NOMO-1 (cell line): ENCODE results near the gene SH3RF3.
"Not testable (repeated sequence)": the region's sequence is repeated elsewhere in the genome, so short reads cannot be mapped to it uniquely, and the experiment has no call there.

Source experiments
- DNase-seq, 2 experiments: peaks; one replicate each; lab custom pipeline; 2025; ENCODE audit not compliant: unreplicated experiment in 2 of 2; lab: John Stamatoyannopoulos, UW

The SH3RF3 gene

GRCh38 chr2:109155553-109156451, 26.8 kb downstream of the SH3RF3 start:
- no peak for DNase-seq

DNA sequence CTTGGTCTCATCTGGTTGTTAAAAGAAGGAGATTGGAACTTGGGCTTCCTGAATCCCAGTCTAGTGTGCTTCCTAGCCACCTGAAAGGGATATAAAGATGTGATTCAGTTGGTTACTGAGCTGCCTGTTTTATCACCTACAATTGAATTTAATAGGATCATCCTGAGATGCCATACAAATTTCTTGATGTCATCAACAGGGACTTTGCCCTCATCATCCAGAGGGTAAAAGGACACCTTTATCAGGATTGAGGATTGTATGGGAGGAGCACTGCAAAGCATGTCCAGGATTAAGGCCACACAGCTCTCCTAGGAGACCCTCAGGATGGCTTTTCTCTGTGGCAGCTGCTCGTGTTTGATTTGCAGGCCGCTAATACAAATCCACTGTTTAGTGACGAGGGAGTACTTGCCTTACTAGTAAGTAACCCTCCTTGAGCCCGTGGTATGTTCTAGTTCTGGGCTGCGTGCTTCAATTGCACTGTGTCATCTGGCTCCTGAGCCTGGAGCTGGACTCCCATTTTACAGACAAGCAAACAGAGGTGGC, 28.6 kb downstream of the SH3RF3 start:
- no peak for DNase-seq

- no peak for DNase-seq
These were observed 29.2 kb downstream of the SH3RF3 start for GRCh38 chr2:109158237-109158636.

GRCh38 chr2:109159096-109159495, 30.1 kb downstream of the SH3RF3 start:
- DNase-seq = no peak

DNA sequence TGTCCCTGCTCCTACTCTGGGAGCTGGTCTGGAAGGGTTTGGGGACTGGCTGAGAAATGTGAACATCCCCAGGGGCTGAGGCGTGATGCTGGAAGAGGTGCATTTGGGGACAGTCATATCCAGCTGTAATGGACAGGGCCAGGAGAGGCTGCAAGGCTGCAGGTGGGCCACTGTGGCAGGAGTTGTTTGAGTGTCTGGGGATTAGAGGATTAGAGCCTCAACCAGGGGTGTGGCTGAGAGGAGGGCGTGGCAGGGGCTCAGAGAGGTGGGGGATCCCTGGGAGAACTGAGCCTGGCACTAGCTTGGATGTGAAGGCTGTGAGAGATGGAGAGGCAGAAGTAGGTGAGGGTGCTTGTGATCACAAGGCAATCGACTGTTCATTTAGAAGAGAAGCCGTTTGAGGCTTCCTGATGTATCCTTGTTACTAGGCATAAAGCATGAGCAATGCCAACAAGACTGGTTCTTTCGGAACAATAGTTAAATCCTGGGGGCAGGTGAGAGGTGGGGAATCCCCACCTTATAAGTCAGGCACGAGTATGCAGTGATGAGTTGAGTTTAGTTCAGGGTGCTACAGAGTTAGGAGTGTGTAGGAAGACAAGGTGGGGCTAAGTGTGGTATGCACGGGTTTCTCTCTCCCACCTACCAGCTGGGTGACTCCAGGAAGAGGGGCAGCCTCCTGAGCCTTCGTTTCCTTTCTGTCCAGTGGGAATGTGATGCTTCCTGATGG, 31.9 kb downstream of the SH3RF3 start:
- DNase-seq = no peak

GRCh38 chr2:109162367-109162766, 33.4 kb downstream of the SH3RF3 start:
- DNase-seq = not testable (repeated sequence)

- no peak for DNase-seq
These were observed 34.0 kb downstream of the SH3RF3 start for GRCh38 chr2:109162999-109163398.

DNA sequence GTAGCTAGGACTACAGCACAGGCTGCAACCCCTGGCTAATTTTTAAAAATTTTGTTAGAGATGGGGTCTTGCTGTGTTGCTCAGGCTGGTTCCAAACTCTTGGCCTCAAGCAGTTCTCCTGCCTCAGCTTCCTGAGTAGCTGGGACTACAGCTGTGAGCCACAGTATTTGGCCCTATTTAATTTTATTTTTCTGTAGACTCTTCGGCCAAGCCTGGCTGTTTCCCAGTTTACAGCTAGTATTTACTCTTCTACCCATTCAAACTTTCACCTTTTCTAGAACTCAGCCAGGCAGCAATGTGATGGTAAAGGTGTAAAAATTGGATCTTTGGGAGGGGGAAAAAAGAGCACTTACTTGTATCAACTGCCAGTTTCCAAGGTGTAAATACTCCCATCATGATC, 35.3 kb downstream of the SH3RF3 start:
- no peak for DNase-seq

- peak; percentile 12 to 21 for DNase-seq
These were observed 35.8 kb downstream of the SH3RF3 start for GRCh38 chr2:109164739-109165221.

DNA sequence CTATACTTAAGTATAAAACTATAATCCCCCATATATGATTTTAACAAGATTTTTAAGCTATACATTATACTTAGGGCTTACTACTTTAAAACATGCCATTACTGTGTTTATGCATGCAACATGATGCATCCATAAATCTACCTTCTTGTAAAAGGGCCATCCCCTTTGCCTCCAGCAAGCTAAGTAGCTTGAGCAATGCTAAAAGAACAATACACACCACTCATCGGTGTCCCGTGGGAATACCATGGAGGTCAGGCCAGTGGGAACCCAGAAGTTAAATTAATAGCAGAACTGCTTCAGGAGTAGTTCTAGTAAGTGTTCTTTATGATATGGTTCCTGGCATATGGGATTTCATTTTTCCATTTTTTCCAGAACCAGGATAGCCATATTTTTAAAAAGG, 37.8 kb downstream of the SH3RF3 start:
- no peak for DNase-seq

- DNase-seq = no peak
These were observed 39.1 kb downstream of the SH3RF3 start for GRCh38 chr2:109168086-109168485.

GRCh38 chr2:109168716-109169115, 39.7 kb downstream of the SH3RF3 start:
- no peak for DNase-seq

DNA sequence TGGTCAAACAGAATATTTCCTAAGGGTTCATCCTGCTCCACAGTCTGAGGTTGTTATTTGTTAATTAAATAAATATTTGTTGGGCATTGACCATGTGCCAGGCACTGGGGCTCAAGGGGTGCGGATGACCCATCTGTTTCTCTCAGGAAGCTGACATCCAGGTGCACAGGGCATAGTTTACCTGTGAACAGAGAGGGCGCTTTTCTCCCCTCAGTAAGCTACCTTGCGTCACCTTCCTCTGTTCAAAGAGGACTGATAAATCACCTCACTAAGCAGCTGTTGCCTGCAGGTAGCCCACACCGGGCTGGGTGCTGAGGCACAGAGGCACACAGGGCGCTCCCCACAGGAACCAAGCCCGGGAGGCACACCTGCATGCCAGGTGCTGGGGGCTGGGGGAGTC, 41.6 kb downstream of the SH3RF3 start:
- DNase-seq = no peak

DNA sequence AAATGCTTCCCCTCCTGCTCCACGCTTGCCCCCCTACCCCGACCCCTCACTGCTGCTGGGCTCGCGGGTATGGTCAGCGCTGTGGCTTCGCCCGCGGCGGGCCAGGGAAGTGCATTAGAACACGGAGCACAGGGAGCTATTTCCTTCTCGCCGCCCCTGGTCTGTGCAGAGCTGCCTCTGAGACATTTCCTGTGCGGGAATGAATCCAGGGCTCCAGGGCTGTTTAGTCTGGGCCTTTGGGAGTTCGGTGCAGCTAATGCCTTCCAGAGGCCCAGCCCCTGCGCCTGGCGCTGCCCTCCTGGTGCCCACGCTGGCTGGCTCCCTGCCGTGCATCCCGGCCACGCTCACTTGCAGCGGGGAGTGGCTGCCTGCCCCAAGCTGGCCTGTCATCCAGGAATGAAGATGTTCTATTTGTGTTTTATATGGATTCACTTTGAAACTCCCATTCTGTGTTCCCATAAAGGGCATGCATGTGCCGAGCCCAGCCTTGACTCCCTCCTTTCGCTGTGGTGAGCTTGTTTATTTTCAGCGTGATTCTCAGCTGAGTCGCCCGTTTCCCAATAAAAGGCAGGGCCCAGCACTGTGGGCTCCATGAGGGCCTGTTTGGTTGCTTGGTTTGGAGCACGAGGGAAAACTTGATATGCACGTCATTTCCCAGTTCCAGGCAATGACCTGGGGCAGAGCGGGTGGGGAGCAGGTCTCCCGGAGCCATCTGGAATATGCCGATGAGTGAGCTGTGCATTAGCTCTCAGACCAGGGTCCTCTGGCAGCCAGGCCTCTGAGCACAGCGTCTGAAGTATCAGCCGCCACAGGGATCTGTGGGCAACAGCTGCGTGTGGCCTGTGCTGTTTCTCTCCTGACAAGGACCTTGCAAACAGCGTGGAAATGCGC, 42.7 kb downstream of the SH3RF3 start:
- no peak for DNase-seq

GRCh38 chr2:109172556-109173105, 43.6 kb downstream of the SH3RF3 start:
- no peak for DNase-seq

DNA sequence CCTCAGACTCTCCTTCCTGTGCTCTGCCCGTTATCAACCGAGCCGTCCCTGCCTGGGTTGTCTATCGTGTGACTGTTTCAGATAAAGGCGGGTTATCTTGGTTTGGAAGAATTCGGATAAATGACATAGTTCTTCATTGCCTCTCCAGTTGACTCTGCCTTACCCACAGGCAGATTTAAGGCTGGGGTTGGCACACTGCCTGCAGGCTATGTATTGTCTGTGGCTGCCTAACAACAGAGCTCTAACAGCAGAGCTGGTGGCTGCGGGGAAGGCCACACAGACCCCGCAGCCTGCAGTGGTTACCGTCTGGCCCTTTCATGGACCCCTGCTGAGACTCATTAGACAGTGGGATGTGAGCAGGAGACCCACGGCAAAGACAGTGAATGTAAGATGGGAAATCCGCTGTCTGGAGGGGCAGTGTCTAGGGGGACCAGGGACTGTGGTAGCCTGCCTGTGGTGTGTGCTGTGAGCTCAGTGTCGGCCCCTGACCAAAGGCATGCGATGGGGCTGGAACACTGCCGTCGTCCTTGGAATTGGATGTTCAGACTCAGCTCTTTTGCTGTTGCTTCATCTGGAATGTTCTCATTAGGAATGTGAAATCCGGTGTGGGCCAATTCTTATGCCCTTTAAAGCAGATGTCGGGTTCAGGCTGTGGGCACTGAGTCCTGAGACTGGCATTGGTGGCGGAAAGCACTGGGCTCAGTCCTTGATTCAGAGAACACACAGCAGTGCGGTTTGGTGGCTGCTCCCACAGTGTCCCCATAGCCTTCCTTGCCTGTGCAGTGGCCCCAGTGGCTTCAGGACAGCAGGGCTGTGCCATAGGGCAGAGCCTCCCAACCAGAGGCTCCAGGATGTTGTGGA, 44.5 kb downstream of the SH3RF3 start:
- no peak for DNase-seq

GRCh38 chr2:109174214-109174613, 45.2 kb downstream of the SH3RF3 start:
- no peak for DNase-seq

GRCh38 chr2:109174626-109175349, 45.8 kb downstream of the SH3RF3 start:
- no peak for DNase-seq

DNA sequence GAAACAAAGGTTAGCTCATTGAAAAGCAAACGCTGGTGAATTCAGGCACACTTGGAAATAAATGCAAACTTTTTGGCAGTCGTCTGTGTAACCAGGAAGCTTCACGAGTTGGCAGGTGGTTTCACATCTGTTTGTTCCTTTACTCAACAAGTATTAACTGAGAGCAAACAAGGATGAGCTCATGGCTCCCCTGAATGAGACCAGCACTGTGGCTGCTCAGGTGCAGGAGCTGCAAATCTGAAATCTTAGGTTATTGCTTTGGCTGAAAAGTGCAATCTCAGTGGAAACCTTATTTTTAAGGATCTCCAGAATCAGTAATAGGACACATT, 46.3 kb downstream of the SH3RF3 start:
- no peak for DNase-seq
